SK-N-SH (cell line): ENCODE results near the gene OSBPL2. TPM values are rescaled to one million over a fixed set of nuclear protein-coding genes. Genes with fewer than 3 reads are reported as not detected.

Source experiments
- CTCF ChIA-PET: fragments of 300-600, 350-600 bp; formaldehyde crosslinking; extraction: SDS; loops from one replicate; lab custom pipeline; 2021; lab: Yijun Ruan, JAX
- POLR2A ChIA-PET: fragments of 350-600 bp; sonication (Branson Sonifier 250); formaldehyde crosslinking; extraction: SDS; loops from one replicate; lab custom pipeline; 2020; ENCODE audit warnings: antibody characterized with exemption, inconsistent platforms; lab: Yijun Ruan, JAX
- DNase-seq: peaks from one replicate; pipeline ENCODE4 v3.0.0; 2012
- H2AFZ ChIP-seq: fragments of 200-600 bp; sonication (generic); 2 replicates; pipeline ENCODE4 v1.8.1; 2016; ENCODE audit warnings: antibody characterized with exemption, mild to moderate bottlenecking, low read depth
- H3F3A ChIP-seq: fragments of 200-600 bp; sonication (generic); replicated peaks from 2 replicates; pipeline ENCODE3; 2016; ENCODE audit warnings: antibody characterized with exemption, mild to moderate bottlenecking; ENCODE audit not compliant: insufficient read depth
- H3K27ac ChIP-seq, 2 experiments: fragments of 200-500 bp in 1 of 2; fragments of 200-600 bp in 1 of 2; sonication (Bioruptor generic) in 1 of 2; sonication (generic), shearing (Covaris generic) in 1 of 2; 2 replicates each; pipeline versions ENCODE4 v1.5.1 to v1.6.1; 2014 to 2016; ENCODE audit warnings: low read depth in 2 of 2, inconsistent platforms in 1 of 2, low read length in 1 of 2, mild to moderate bottlenecking in 1 of 2, mixed read lengths in 1 of 2
- H3K27me3 ChIP-seq: fragments of 200-600 bp; sonication (generic), shearing (Covaris generic); 2 replicates; pipeline ENCODE4 v1.6.1; 2016; ENCODE audit warnings: mixed run types; ENCODE audit not compliant: insufficient read depth
- H3K36me3 ChIP-seq, 2 experiments: fragments of 200-500 bp in 1 of 2; fragments of 200-600 bp in 1 of 2; sonication (Bioruptor generic) in 1 of 2; sonication (generic) in 1 of 2; replicated peaks in 1 of 2; 2 replicates each; pipeline versions ENCODE3 to v1.5.1; 2014 to 2016; ENCODE audit warnings: low read length in 1 of 2, mild to moderate bottlenecking in 1 of 2; ENCODE audit not compliant: insufficient read depth in 2 of 2, control insufficient read depth in 1 of 2
- H3K4me1 ChIP-seq, 2 experiments: fragments of 200-500 bp in 1 of 2; fragments of 200-600 bp in 1 of 2; sonication (Bioruptor generic) in 1 of 2; sonication (generic), shearing (Covaris generic) in 1 of 2; 2 replicates each; pipeline versions ENCODE4 v1.5.1 to v1.6.1; 2014 to 2016; ENCODE audit warnings: low read depth in 1 of 2, low read length in 1 of 2, mixed run types in 1 of 2; ENCODE audit not compliant: insufficient read depth in 2 of 2, control insufficient read depth in 1 of 2
- H3K4me2 ChIP-seq: fragments of 200-600 bp; sonication (generic), shearing (Covaris generic); 2 replicates; pipeline ENCODE4 v1.6.1; 2017; ENCODE audit warnings: mixed run types
- H3K4me3 ChIP-seq, 2 experiments: fragments of 200-500 bp in 1 of 2; fragments of 200-600 bp in 1 of 2; sonication (Bioruptor generic) in 1 of 2; sonication (generic), shearing (Covaris generic) in 1 of 2; 2 replicates each; pipeline versions ENCODE4 v1.5.1 to v1.8.1; 2014 to 2016; ENCODE audit warnings: low read depth in 2 of 2, inconsistent platforms in 1 of 2, low read length in 1 of 2, mild to moderate bottlenecking in 1 of 2, mixed read lengths in 1 of 2, moderate library complexity in 1 of 2
- H3K79me2 ChIP-seq: fragments of 200-600 bp; sonication (generic); 2 replicates; pipeline ENCODE4 v1.8.1; 2017; ENCODE audit warnings: mild to moderate bottlenecking; ENCODE audit not compliant: insufficient read depth
- H3K9ac ChIP-seq: fragments of 200-600 bp; sonication (generic); 2 replicates; pipeline ENCODE4 v1.6.1; 2017; ENCODE audit warnings: mixed run types
- H3K9me2 ChIP-seq: fragments of 200-600 bp; sonication (generic); 2 replicates; pipeline ENCODE4 v1.6.1; 2017; ENCODE audit warnings: mixed run types
- H3K9me3 ChIP-seq: fragments of 200-600 bp; sonication (generic); 2 replicates; pipeline ENCODE4 v1.6.1; 2017; ENCODE audit warnings: mixed run types, mild to moderate bottlenecking, moderate library complexity
- H4K20me1 ChIP-seq: fragments of 200-600 bp; sonication (generic); 2 replicates; pipeline ENCODE4 v1.6.1; 2017; ENCODE audit warnings: mild to moderate bottlenecking, mixed run types; ENCODE audit not compliant: insufficient read depth
- CHD2 ChIP-seq: fragments of 150-350 bp; IDR thresholded peaks from 2 replicates; pipeline ENCODE4 v1.6.1; 2018; ENCODE audit warnings: low read length; ENCODE audit not compliant: partially characterized antibody
- EP300 ChIP-seq, 2 experiments: IDR thresholded peaks; 2 replicates each; pipeline versions ENCODE4 v1.4.0 to v1.6.1; 2012; ENCODE audit warnings: borderline replicate concordance in 1 of 2, low read depth in 1 of 2, low read length in 1 of 2
- FOSL2 ChIP-seq: IDR thresholded peaks from 2 replicates; pipeline ENCODE4 v1.4.0; 2012; ENCODE audit warnings: low read depth, mild to moderate bottlenecking, moderate library complexity, borderline replicate concordance
- FOXJ3 ChIP-seq: sonication (generic); formaldehyde crosslinking; IDR thresholded peaks from 2 replicates; pipeline ENCODE4 v1.5.1; 2020; ENCODE audit warnings: mild to moderate bottlenecking, missing genetic modification reagents
- FOXM1 ChIP-seq: IDR thresholded peaks from 2 replicates; pipeline ENCODE4 v1.4.0; 2012; ENCODE audit warnings: low read depth, mild to moderate bottlenecking
- GABPA ChIP-seq: IDR thresholded peaks from 2 replicates; pipeline ENCODE4 v1.4.0; 2012; ENCODE audit warnings: low read depth, mild to moderate bottlenecking
- MEF2A ChIP-seq: IDR thresholded peaks from 2 replicates; pipeline ENCODE4 v1.4.0; 2012; ENCODE audit warnings: low read depth, borderline replicate concordance
- NFIC ChIP-seq: IDR thresholded peaks from 2 replicates; pipeline ENCODE4 v1.4.0; 2012; ENCODE audit warnings: borderline replicate concordance
- NRF1 ChIP-seq: IDR thresholded peaks from 2 replicates; pipeline ENCODE4 v1.6.1; 2012; ENCODE audit warnings: low read depth, mild to moderate bottlenecking, low read length
- RCOR1 ChIP-seq: fragments of 150-350 bp; IDR thresholded peaks from 2 replicates; pipeline ENCODE4 v1.6.1; 2017; ENCODE audit warnings: antibody characterized with exemption, low read length
- RFX5 ChIP-seq: IDR thresholded peaks from 2 replicates; pipeline ENCODE4 v1.6.1; 2012; ENCODE audit warnings: mild to moderate bottlenecking, improper control_type of control experiment, low read length
- RXRA ChIP-seq: IDR thresholded peaks from 2 replicates; pipeline ENCODE4 v1.4.0; 2012; ENCODE audit warnings: low read depth, mild to moderate bottlenecking, borderline replicate concordance
- SMC3 ChIP-seq: IDR thresholded peaks from 2 replicates; pipeline ENCODE4 v1.6.1; 2012; ENCODE audit warnings: low read depth, low read length, improper control_type of control experiment
- TAF1 ChIP-seq: IDR thresholded peaks from 2 replicates; pipeline ENCODE4 v1.6.1; 2012; ENCODE audit warnings: low read depth, mild to moderate bottlenecking, low read length, moderate library complexity, borderline replicate concordance
- TEAD4 ChIP-seq: IDR thresholded peaks from 2 replicates; pipeline ENCODE4 v1.4.0; 2012; ENCODE audit warnings: mild to moderate bottlenecking, borderline replicate concordance; ENCODE audit not compliant: insufficient read depth
- WGBS: methylation state at CpG from one replicate; pipeline ENCODE4 v1.1.6; 2017; ENCODE audit warnings: low lambda C conversion rate; 5-methylcytosine and 5-hydroxymethylcytosine counted together
- polyA plus RNA-seq, 3 experiments: library from polyadenylated mRNA; depleted of rRNA; stranded (reverse); fragments of >200 nt; gene quantifications; 2 replicates each; pipeline ENCODE4 v1.2.3, GENCODE V29; 2012
- TF ChIP-seq, protein P1 (sequence below): fragments of 200-600 bp; sonication (generic); IDR thresholded peaks from 2 replicates; pipeline ENCODE4 v1.6.1; 2017; ENCODE audit warnings: antibody characterized with exemption, mild to moderate bottlenecking, moderate library complexity
- TF ChIP-seq, protein P2 (sequence below): fragments of 150-350 bp; IDR thresholded peaks from 2 replicates; pipeline ENCODE4 v1.6.1; 2016; ENCODE audit warnings: mild to moderate bottlenecking, low read depth, low read length
- TF ChIP-seq, protein P3 (sequence below): fragments of 150-350 bp; IDR thresholded peaks from 2 replicates; pipeline ENCODE4 v1.6.1; 2017; ENCODE audit warnings: antibody characterized with exemption, low read length, low read depth, borderline replicate concordance
- TF ChIP-seq, protein P4 (sequence below): IDR thresholded peaks from 2 replicates; pipeline ENCODE4 v1.6.1; 2012; ENCODE audit warnings: mild to moderate bottlenecking, low read depth, low read length, moderate library complexity
- TF ChIP-seq, protein P5 (sequence below): IDR thresholded peaks from 2 replicates; pipeline ENCODE4; 2012
- TF ChIP-seq, protein P6 (sequence below): IDR thresholded peaks from 2 replicates; pipeline ENCODE4 v1.4.0; 2012; ENCODE audit warnings: low read depth

Gene OSBPL2
- polyA plus RNA-seq, 1 of the 3 experiments (the other 2 are of a cell fraction): 17.7 TPM

DNA sequence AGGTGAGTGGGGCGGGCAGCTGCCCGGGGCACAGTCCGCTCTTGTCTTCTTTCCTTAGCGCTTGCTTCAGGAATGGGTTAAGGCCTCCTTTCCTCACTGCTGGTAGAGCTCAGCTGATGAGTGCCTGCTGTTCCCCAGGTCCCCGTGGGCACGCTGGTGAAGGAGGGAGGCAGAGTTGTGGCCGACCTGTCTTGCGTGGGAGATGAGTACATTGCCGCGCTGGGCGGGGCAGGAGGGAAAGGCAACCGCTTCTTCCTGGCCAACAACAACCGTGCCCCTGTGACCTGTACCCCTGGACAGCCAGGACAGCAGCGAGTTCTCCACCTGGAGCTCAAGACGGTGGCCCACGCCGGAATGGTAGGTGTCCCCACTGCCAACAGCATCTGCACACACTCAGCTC lies 39.8 kb upstream of the OSBPL2 start (continued):
- TF ChIP-seq RXRA: no peak
- TF ChIP-seq SMC3: no peak

DNA sequence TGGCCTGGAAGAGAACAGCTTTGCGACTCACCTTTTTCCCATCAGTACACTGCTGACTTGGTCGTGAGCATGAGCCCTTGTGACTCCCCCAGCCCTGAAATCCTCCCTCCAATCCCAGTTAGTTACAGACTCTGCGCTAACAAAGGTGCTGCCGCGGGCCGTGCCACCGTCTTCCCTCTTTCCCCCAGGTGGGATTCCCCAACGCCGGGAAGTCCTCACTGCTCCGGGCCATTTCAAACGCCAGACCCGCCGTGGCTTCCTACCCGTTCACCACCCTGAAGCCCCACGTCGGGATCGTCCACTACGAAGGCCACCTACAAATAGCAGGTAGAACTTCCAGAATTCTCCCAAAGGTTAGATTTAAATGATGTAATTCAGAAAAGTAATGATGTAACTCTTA lies 39.4 kb upstream of the OSBPL2 start:
- CTCF ChIA-PET: interaction anchor here (0.9 to 1.8 kb wide), 3 partner anchors 12 to 188 kb away, joined by 3 to 5 read pairs (median 3); no protein-coding TSS in a partner anchor

More for the DNA sequence above, 39.4 kb upstream of the OSBPL2 start:
- TF ChIP-seq RCOR1: no peak
- TF ChIP-seq CHD2: no peak
- TF ChIP-seq GABPA: no peak
- TF ChIP-seq, protein P1, sequence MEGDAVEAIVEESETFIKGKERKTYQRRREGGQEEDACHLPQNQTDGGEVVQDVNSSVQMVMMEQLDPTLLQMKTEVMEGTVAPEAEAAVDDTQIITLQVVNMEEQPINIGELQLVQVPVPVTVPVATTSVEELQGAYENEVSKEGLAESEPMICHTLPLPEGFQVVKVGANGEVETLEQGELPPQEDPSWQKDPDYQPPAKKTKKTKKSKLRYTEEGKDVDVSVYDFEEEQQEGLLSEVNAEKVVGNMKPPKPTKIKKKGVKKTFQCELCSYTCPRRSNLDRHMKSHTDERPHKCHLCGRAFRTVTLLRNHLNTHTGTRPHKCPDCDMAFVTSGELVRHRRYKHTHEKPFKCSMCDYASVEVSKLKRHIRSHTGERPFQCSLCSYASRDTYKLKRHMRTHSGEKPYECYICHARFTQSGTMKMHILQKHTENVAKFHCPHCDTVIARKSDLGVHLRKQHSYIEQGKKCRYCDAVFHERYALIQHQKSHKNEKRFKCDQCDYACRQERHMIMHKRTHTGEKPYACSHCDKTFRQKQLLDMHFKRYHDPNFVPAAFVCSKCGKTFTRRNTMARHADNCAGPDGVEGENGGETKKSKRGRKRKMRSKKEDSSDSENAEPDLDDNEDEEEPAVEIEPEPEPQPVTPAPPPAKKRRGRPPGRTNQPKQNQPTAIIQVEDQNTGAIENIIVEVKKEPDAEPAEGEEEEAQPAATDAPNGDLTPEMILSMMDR: no peak
- no peak for TF ChIP-seq RFX5
- TF ChIP-seq FOSL2: no peak
- TF ChIP-seq, protein P2, sequence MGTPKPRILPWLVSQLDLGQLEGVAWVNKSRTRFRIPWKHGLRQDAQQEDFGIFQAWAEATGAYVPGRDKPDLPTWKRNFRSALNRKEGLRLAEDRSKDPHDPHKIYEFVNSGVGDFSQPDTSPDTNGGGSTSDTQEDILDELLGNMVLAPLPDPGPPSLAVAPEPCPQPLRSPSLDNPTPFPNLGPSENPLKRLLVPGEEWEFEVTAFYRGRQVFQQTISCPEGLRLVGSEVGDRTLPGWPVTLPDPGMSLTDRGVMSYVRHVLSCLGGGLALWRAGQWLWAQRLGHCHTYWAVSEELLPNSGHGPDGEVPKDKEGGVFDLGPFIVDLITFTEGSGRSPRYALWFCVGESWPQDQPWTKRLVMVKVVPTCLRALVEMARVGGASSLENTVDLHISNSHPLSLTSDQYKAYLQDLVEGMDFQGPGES: no peak
- no peak for TF ChIP-seq TEAD4
- TF ChIP-seq RXRA: no peak
- TF ChIP-seq NRF1: no peak
- no peak for TF ChIP-seq FOXM1
- no peak for TF ChIP-seq EP300 (IDR thresholded peaks at IDR 0.05; ENCODE audit: borderline replicate concordance in 1 of 2, low read depth in 1 of 2, low read length in 1 of 2)
- no peak for TF ChIP-seq NFIC
- no peak for TF ChIP-seq MEF2A
- TF ChIP-seq FOXJ3 (CRISPR knock-in tag): no peak
- TF ChIP-seq, protein P3, sequence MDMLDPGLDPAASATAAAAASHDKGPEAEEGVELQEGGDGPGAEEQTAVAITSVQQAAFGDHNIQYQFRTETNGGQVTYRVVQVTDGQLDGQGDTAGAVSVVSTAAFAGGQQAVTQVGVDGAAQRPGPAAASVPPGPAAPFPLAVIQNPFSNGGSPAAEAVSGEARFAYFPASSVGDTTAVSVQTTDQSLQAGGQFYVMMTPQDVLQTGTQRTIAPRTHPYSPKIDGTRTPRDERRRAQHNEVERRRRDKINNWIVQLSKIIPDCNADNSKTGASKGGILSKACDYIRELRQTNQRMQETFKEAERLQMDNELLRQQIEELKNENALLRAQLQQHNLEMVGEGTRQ: no peak
- TF ChIP-seq, protein P4, sequence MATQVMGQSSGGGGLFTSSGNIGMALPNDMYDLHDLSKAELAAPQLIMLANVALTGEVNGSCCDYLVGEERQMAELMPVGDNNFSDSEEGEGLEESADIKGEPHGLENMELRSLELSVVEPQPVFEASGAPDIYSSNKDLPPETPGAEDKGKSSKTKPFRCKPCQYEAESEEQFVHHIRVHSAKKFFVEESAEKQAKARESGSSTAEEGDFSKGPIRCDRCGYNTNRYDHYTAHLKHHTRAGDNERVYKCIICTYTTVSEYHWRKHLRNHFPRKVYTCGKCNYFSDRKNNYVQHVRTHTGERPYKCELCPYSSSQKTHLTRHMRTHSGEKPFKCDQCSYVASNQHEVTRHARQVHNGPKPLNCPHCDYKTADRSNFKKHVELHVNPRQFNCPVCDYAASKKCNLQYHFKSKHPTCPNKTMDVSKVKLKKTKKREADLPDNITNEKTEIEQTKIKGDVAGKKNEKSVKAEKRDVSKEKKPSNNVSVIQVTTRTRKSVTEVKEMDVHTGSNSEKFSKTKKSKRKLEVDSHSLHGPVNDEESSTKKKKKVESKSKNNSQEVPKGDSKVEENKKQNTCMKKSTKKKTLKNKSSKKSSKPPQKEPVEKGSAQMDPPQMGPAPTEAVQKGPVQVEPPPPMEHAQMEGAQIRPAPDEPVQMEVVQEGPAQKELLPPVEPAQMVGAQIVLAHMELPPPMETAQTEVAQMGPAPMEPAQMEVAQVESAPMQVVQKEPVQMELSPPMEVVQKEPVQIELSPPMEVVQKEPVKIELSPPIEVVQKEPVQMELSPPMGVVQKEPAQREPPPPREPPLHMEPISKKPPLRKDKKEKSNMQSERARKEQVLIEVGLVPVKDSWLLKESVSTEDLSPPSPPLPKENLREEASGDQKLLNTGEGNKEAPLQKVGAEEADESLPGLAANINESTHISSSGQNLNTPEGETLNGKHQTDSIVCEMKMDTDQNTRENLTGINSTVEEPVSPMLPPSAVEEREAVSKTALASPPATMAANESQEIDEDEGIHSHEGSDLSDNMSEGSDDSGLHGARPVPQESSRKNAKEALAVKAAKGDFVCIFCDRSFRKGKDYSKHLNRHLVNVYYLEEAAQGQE: no peak
- no peak for TF ChIP-seq TAF1
- TF ChIP-seq, protein P5, sequence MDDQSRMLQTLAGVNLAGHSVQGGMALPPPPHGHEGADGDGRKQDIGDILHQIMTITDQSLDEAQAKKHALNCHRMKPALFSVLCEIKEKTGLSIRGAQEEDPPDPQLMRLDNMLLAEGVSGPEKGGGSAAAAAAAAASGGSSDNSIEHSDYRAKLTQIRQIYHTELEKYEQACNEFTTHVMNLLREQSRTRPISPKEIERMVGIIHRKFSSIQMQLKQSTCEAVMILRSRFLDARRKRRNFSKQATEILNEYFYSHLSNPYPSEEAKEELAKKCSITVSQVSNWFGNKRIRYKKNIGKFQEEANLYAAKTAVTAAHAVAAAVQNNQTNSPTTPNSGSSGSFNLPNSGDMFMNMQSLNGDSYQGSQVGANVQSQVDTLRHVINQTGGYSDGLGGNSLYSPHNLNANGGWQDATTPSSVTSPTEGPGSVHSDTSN: no peak
- TF ChIP-seq, protein P6, sequence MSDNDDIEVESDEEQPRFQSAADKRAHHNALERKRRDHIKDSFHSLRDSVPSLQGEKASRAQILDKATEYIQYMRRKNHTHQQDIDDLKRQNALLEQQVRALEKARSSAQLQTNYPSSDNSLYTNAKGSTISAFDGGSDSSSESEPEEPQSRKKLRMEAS: no peak
- no peak overlapping the region for H3K27ac ChIP-seq
- POLR2A ChIA-PET: no interaction called here
- peaks cover 22 to 57% of the 10 kb centered on the region in 2 experiments for H3K36me3 ChIP-seq
- WGBS: over 99% methylated on average over 11 of the region's 18 CpGs
- no peaks in the 10 kb centered on the region for H3K9me3 ChIP-seq
- no peak overlapping the region for H3K4me3 ChIP-seq
- no peak for DNase-seq
- no peaks in the 10 kb centered on the region for H3K9me2 ChIP-seq
- H3K4me2 ChIP-seq: no peak overlapping the region
- no peaks in the 10 kb centered on the region for H3F3A ChIP-seq
- H3K79me2 ChIP-seq: no peaks in the 10 kb centered on the region
- H2AFZ ChIP-seq: no peak overlapping the region
- H3K27me3 ChIP-seq: no peaks in the 10 kb centered on the region
- H4K20me1 ChIP-seq: no peaks in the 10 kb centered on the region
- H3K9ac ChIP-seq: no peak overlapping the region
- no peaks in the 10 kb centered on the region; a peak in 1 of 4 replicates for H3K4me1 ChIP-seq
